HG03095 (cell line): ENCODE results near the gene MLYCD.

Source experiments
- ATAC-seq: cut with Tn5 transposase; IDR thresholded peaks from one replicate; pipeline ENCODE4 v1.9.1; 2021; ENCODE audit warnings: moderate library complexity; ENCODE audit not compliant: unreplicated experiment

MLYCD gene

GRCh38 chr16:83899272-83899897 is 470 bp downstream of the MLYCD start:
- peak; percentile 60 for ATAC-seq

- ATAC-seq, result no peak
These were observed 1.1 kb downstream of the MLYCD start for GRCh38 chr16:83899978-83900377.

GRCh38 chr16:83900571-83900970 is 1.7 kb downstream of the MLYCD start:
- no peak for ATAC-seq

GRCh38 chr16:83901101-83901500 is 2.2 kb downstream of the MLYCD start:
- ATAC-seq, result no peak

DNA sequence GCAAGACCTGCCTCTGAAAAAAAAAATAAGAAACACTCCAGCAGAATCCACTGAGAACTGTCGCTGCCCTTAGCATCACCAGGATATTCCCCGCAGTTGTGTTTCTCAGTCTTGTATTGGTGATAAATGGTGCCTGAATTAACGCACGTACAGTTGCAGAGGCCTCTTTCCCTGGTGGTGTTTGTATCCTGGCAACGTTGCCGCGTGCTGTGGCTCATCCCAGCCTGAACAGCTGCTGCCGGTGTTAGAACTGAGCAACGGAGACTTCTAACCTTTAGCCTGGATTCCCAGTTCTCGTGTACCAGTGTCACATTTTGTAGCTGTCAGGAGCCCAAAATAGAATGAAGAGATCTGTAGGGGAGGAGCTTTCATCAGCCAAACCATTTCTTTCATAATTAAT is 4.8 kb downstream of the MLYCD start:
- no peak for ATAC-seq

DNA sequence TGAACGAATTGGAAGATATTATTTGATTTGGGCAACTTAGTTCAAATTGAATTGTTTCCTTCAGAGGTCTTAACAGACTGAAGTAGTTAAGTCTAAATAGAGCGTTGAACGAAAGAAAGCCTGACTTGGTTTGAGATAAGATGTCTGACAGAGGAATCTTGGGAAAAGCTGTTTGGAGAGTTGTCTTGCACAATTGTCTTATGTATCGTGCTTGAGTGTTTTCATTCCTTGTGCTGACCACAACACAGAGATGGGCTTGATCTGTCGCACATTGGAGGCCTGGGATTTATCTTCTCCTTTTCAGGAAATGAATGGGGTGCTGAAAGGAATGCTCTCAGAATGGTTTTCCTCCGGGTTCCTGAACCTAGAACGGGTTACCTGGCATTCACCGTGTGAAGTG is 7.8 kb downstream of the MLYCD start:
- ATAC-seq, result no peak

- ATAC-seq, result no peak
These were observed 8.2 kb downstream of the MLYCD start for GRCh38 chr16:83907111-83907510.

DNA sequence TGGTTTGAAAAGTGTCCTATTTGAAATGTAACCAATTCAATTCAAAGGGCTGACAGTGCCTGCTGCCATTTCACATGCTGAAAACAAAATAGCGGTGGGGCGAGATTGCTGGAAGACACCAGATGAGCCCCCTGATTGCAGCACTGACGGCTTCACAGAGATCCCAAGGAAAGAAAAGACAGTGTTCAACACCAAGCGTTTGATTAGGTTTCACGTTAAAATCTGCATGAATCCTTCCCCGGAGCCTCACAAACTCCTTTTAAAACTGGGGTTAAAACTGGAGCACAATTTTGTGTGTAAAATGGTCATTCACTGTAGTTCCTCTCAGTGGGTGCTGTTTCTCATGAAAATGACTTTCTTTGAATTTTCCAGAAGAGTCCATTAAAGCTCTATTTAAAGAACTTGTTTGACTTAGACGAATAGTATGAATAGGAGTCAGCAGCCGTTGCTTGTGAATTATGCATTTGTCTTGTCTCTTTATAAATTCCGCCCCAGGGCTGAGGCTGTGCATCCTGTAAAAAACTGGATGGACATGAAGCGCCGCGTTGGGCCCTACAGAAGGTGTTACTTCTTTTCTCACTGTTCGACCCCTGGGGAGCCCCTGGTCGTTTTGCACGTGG is 8.8 kb downstream of the MLYCD start:
- no peak for ATAC-seq

DNA sequence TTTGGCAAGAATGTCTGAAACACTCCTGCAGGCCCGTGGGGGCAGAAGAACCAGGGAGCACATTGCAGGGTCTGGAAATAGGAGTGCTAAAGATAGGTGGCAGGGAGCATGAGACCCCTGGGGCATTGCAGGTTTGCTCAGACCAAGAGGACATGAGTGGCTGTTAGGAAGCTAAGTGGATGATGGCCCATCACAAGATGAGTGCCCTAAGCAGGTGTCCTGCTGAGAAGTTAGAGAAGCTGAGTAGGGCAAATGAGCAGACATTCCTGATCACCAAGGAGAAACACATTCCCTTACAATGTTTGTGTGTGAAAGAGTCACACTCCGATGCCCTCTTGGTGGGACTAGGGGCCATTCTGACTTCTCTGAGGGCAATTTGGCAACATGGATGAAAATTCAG is 9.9 kb downstream of the MLYCD start:
- ATAC-seq, result no peak

DNA sequence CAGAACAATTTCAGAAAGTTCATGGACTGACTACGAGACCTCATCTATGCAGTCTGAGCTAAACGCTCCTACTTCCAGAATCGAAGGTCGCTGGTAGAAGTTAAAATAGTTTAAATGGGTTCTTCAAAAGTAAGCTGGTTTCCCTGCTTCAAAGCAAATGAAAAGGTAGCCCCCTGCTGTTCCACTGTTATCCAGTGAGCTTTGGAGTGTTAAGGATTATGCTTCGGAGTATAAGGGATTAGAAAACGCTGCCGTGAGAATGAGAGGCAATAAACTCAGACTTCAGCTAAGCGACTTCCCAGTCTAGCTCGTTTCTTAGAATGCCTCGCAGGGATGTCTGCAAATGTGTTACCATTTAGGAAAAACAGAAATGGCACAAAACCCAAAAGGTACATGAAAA is 12.4 kb downstream of the MLYCD start:
- ATAC-seq, result no peak

- ATAC-seq, result no peak
These were observed 13.8 kb downstream of the MLYCD start for GRCh38 chr16:83912519-83913244.

- ATAC-seq, result no peak
These were observed 14.3 kb downstream of the MLYCD start for GRCh38 chr16:83913245-83913633.

DNA sequence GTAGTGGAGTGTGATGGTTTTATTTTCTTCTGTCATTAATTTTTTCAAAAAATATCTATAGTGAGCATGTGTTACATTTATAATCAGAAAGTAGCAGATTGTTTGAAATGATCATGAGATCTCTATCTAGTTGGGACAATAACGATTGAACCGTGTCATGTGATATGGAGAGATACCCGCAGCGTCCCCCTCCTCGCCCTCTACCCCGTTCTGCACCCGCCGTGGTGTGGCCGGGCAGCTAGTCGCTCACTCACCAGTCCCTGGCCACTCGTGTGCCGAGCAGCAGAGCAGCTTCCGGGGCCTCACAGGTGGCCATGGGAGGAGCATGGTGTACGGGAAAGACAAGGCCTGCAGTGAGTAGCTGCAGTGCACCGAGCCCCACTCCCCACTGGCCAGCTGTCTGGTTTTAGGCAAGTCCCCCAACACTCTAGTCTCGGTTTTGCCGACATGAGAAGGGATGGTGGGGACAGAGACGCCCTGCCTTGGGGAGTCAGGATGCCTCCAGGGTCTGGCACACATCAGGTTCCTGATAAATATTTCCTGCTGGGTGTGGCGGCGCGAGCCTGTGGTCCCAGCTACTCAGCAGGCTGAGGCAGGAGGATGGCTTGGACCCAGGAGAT is 15.3 kb downstream of the MLYCD start:
- ATAC-seq, result no peak

- no peak for ATAC-seq
These were observed 16.2 kb downstream of the MLYCD start for GRCh38 chr16:83915081-83915480.

DNA sequence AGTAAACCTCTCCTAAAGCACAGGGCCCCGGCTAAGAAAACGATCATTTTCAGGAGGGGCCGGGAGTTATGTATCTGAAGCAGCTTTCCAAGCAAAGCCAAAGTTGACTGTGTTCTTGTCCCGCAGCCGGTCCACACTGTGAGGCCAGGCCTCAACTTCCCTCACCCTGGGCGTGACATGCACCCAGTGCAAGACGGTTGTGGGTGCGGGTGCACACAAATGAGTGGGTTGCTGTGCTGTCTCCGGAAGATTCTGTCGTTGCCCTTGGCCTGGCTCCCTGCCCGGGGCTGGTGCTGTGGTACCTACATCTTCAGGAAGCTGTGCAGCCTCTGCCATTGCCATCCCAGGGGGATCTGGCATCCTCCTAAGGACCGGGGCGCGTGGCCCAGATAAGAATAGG is 16.6 kb downstream of the MLYCD start:
- no peak for ATAC-seq

DNA sequence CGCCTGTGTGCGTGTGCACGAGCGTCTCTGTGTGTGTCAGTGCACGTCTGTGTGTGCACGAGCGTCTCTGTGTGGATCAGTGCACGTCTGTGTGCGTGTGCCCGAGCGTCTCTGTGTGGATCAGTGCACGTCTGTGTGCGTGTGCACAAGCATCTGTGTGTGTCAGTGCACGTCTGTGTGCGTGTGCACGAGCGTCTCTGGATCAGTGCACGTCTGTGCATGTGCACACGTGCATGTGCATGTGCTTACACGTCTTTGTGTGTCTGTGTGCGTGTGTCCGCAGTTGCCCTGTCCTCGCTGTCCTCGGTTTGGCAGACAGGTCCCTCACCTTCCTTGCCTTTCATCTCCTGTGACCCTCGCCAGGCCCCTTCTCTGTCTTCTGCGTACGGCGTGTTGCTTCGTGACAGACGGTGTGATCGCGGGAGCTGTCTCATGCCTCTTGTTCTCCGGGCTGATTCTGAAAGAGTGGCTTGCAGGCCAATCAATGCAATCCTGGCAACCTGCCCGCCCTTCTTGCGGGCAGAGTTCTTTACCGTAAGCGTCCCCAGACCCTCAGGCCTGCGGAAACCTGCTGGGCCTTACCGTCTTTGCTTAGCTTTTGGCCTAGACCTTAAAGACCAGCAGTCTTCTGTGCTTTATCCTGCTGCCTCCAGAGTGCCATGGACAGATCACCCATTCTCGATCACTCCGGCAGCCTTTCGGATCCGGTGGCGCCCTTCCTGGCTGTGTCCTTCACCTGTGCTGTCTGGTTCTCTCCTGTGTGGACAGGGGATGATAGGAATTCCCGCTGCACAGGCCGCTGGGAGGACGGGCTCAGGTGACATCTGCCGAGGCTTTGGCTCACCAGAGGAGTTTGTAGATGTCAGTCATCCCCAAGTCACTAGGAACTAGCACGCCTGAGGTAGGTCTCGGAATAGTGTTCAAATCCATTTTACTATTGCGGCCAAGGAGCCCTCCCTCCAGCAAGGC is 18.5 kb downstream of the MLYCD start:
- ATAC-seq, result no peak

GRCh38 chr16:83920894-83921491 is 22.1 kb downstream of the MLYCD start:
- ATAC-seq, result no peak

DNA sequence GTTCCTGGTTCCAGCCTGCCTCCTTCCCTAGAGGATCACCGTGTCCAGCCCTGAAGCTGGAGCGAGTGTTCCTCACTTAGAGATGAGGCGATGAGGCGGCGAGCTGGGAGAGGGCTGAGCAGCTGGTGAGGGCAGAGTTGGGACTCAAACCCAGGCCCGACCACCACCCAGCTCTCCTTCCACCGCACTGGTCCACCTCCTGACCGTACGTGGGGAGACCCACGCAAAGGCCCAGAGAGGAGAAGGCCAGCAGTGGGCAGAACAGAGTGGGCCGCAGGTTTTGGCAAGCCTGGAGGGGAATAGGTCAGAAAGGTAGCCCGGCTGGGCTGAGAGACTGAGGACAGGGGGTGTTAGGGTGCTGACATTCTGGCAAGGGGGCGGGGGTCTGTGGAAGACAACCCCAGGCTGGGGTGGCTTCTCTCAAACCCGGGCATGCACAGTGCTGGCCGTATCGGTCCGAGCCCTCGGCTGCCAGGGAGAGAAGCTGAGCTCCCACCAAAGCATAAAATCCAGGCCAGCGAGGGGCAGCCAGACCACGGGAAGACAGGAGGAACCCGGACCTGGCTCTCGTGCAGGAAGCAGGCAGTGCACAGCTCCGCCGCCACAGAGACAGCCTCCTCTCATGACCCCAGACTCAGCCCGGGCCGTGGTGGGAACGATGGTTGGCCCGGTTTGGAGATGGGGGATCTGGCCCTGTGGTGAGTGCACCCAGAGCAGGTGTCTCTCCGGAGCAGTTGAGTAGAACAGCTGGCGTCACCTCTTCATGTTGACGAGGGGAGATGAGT is 24.9 kb downstream of the MLYCD start:
- ATAC-seq, result no peak

DNA sequence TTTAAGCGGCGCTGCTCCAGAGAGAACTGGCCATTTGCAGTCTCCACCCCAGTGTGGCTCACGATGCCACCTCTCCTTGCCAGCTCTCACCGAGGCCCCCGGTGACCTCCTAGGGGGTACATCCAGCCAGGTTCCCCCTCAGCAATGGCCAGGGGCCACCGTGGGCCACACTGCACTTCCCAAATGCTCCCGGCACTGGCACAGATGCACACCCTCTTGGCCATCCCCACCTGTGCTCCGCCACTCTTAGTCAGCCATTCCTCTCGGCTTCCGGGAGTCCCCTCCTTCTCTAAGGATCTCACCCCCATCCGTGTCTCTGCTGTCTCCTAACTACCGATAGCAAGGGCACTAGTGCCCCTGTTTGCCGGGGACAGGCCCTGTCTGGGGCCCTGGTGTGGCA is 25.8 kb downstream of the MLYCD start:
- no peak for ATAC-seq
